ENCODE results near the gene KPNB1.

DNA sequence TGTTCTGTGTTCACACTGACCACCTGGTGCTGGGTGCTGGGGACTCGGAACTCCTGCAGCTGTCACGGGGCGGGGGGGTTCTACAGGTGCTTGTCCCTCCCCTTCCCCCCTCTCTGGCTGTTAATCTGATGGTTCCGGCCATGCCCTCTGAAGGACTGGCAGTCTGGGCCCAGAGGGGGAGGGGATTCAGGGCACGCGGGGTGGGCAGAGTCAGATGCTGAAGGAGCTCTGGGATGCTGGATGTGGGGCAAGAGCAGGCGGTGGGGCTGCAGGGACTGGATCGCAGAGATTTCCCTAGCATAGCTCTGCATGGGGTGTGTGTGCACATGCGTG, 78.0 kb downstream of the KPNB1 start:
- TF ChIP-seq, protein P1, sequence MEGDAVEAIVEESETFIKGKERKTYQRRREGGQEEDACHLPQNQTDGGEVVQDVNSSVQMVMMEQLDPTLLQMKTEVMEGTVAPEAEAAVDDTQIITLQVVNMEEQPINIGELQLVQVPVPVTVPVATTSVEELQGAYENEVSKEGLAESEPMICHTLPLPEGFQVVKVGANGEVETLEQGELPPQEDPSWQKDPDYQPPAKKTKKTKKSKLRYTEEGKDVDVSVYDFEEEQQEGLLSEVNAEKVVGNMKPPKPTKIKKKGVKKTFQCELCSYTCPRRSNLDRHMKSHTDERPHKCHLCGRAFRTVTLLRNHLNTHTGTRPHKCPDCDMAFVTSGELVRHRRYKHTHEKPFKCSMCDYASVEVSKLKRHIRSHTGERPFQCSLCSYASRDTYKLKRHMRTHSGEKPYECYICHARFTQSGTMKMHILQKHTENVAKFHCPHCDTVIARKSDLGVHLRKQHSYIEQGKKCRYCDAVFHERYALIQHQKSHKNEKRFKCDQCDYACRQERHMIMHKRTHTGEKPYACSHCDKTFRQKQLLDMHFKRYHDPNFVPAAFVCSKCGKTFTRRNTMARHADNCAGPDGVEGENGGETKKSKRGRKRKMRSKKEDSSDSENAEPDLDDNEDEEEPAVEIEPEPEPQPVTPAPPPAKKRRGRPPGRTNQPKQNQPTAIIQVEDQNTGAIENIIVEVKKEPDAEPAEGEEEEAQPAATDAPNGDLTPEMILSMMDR (IDR thresholded peaks at IDR 0.05; ENCODE audit: insufficient read depth, low read length, poor library complexity, severe bottlenecking): no peak
- TF ChIP-seq EZH2phosphoT487 (conservative IDR thresholded peaks at IDR 0.05; ENCODE audit: low read length): no peak

Data from SU-DHL-6 (cell line).